ENCODE results near the gene RBMX2. TPM values are rescaled to one million over a fixed set of nuclear protein-coding genes. Genes with fewer than 3 reads are reported as not detected.
"Not testable (repeated sequence)": the region's sequence is repeated elsewhere in the genome, so short reads cannot be mapped to it uniquely, and the experiment has no call there.

Gene RBMX2
- 17.9 TPM for total RNA-seq
- long read RNA-seq, transcript RBMX2-201 (6 exons, 1,528 nt): major isoform, 6 of 13 reads
- long read RNA-seq, partial matches to known transcripts: 6 of 13 reads
- long read RNA-seq, other reads (novel, unspliced or antisense): 0 of 13 reads

- Histone ChIP-seq H3K4me3 (peak within 1 kb of the TSS; percentile 63), H3K36me3 (peaks cover 11% of the 10 kb centered on the region), H3K4me1 (peaks cover 6% of the 10 kb centered on the region), H3K27ac (peak within 1 kb of the TSS; percentile 81), H3K9me3 (no peaks in the 10 kb centered on the region), H3K27me3 (ENCODE audit: low read depth) (no peaks in the 10 kb centered on the region)
- TF ChIP-seq, protein P1, sequence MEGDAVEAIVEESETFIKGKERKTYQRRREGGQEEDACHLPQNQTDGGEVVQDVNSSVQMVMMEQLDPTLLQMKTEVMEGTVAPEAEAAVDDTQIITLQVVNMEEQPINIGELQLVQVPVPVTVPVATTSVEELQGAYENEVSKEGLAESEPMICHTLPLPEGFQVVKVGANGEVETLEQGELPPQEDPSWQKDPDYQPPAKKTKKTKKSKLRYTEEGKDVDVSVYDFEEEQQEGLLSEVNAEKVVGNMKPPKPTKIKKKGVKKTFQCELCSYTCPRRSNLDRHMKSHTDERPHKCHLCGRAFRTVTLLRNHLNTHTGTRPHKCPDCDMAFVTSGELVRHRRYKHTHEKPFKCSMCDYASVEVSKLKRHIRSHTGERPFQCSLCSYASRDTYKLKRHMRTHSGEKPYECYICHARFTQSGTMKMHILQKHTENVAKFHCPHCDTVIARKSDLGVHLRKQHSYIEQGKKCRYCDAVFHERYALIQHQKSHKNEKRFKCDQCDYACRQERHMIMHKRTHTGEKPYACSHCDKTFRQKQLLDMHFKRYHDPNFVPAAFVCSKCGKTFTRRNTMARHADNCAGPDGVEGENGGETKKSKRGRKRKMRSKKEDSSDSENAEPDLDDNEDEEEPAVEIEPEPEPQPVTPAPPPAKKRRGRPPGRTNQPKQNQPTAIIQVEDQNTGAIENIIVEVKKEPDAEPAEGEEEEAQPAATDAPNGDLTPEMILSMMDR (IDR thresholded peaks at IDR 0.05): no peak
- intact Hi-C loops (cut with DNase I): no loop called here
- DNase-seq (peak; percentile 80), ATAC-seq (peak; percentile 97 to 98)
These were observed at the start of gene RBMX2 for GRCh38 chrX:130401415-130402207. TSS of gene RBMX2 (plus strand) at chrX:130401987. CDS start at chrX:130402033, 46 bp downstream.

DNA sequence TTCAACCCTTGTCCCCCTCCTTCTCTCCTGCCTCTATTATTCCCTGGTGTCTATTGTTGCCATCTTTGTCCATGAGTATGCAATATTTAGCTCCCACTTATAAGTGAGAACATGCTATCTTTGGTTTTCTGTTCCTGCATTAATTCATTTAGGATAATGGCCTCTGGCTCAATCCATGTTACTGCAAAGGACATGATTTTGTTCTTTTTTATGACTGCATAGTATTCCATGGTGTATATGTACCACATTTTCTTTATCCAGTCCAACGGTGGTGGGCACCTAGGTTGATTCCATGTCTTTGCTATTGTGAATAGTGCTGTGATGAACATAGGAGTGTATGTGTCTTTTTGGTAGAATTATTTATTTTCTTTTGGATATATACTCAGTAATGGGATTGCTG lies 49.7 kb upstream of the RBMX2 start:
- DNase-seq; H3K9me3 ChIP-seq; ATAC-seq; H3K4me3 ChIP-seq; H3K27me3 ChIP-seq (ENCODE audit: low read depth); intact Hi-C loops (cut with DNase I); H3K27ac ChIP-seq; H3K4me1 ChIP-seq: not testable (repeated sequence)
- peaks cover 20% of the 10 kb centered on the region for H3K36me3 ChIP-seq

- H3K36me3 ChIP-seq: peaks cover 16% of the 10 kb centered on the region
- TF ChIP-seq, protein P1 (IDR thresholded peaks at IDR 0.05): no peak
- no peak overlapping the region for H3K27ac ChIP-seq
- no peaks in the 10 kb centered on the region for H3K27me3 ChIP-seq (ENCODE audit: low read depth)
- ATAC-seq (no peak), DNase-seq (no peak)
- no peak overlapping the region for H3K4me3 ChIP-seq
- no peaks in the 10 kb centered on the region for H3K9me3 ChIP-seq
- H3K4me1 ChIP-seq: no peaks in the 10 kb centered on the region
- intact Hi-C loops (cut with DNase I): no loop called here
These were observed 25.7 kb upstream of the RBMX2 start for GRCh38 chrX:130376077-130376476.

- Histone ChIP-seq H3K27ac (no peak overlapping the region), H3K27me3 (ENCODE audit: low read depth) (no peaks in the 10 kb centered on the region), H3K36me3 (peaks cover 9% of the 10 kb centered on the region), H3K4me1 (no peaks in the 10 kb centered on the region), H3K4me3 (no peak overlapping the region), H3K9me3 (no peaks in the 10 kb centered on the region)
- no peak for ATAC-seq
- TF ChIP-seq, protein P1 (IDR thresholded peaks at IDR 0.05): no peak
- intact Hi-C loops (cut with DNase I): no loop called here
- no peak for DNase-seq
These were observed 23.6 kb upstream of the RBMX2 start for GRCh38 chrX:130378024-130378669.

- Histone ChIP-seq H3K4me3 (no peak within 1 kb of the TSS), H3K9me3 (no peaks in the 10 kb centered on the region), H3K27me3 (ENCODE audit: low read depth) (no peaks in the 10 kb centered on the region), H3K36me3 (no peaks in the 10 kb centered on the region), H3K4me1 (no peaks in the 10 kb centered on the region), H3K27ac (no peak within 1 kb of the TSS)
- no peak for DNase-seq
- TF ChIP-seq, protein P1 (IDR thresholded peaks at IDR 0.05): no peak
- ATAC-seq: no peak
- intact Hi-C loops (cut with DNase I): no loop called here
These were observed 16.3 kb upstream of the RBMX2 start, which contains the start of gene GPR119 for GRCh38 chrX:130385520-130385919. TSS of gene GPR119 (minus strand) at chrX:130385674. CDS start at chrX:130385447, 227 bp downstream.

GRCh38 chrX:130386408-130386808 lies 15.4 kb upstream of the RBMX2 start:
- TF ChIP-seq, protein P1 (IDR thresholded peaks at IDR 0.05): no peak
- ATAC-seq: no peak
- intact Hi-C loops (cut with DNase I): no loop called here

More at GRCh38 chrX:130386408-130386808, 15.4 kb upstream of the RBMX2 start:
- DNase-seq: no peak
- no peaks in the 10 kb centered on the region for H3K9me3 ChIP-seq
- no peaks in the 10 kb centered on the region for H3K4me1 ChIP-seq
- no peak overlapping the region for H3K27ac ChIP-seq
- H3K36me3 ChIP-seq: no peaks in the 10 kb centered on the region
- H3K4me3 ChIP-seq: no peak overlapping the region
- no peaks in the 10 kb centered on the region for H3K27me3 ChIP-seq (ENCODE audit: low read depth)
